Fibroblast of villous mesenchyme (primary cell): Measurements from ENCODE around the gene COL15A1. TPM values are rescaled to one million over a fixed set of nuclear protein-coding genes. Genes with fewer than 3 reads are reported as not detected.
A peak's percentile ranks its signal among the peaks of the same experiment; 100 is the strongest.

Experiments
- DNase-seq: peaks from one replicate; pipeline ENCODE4 v3.0.0-alpha.2; 2010; ENCODE audit warnings: low read depth
- H3K4me3 ChIP-seq: 2 replicates; pipeline ENCODE4 v1.5.1; 2011; ENCODE audit warnings: low read depth, mild to moderate bottlenecking, low read length
- total RNA-seq: library from RNA; depleted of rRNA; stranded (reverse); fragments of >200 nt; gene quantifications from 2 replicates; pipeline ENCODE4 v1.2.3, GENCODE V29; 2012
- TF ChIP-seq, protein P1 (sequence below): IDR thresholded peaks from 2 replicates; pipeline ENCODE4 v1.5.1; 2012; ENCODE audit warnings: low read depth, mild to moderate bottlenecking, low read length; ENCODE audit not compliant: insufficient read depth

The COL15A1 gene
- total RNA-seq, 1 donor, result 1.7 TPM

DNA sequence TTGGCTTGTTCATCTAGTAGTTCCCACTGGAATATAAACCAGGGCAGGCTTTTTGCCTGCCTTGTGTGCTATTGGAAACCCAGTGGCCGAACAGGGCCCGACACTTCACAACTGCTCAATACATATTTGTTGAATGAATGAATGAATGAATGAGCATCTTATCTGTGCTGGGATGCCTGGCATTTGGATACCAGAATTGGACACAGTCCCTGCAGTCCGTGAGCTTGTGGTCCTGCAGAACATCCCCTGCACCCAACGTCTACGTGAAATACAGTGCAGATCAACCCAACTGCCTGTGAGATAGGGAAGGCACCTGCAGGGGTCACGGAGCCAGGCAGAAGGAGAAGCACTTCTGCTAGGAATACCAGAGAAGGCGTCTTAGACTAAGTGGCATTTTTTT lies 30.0 kb upstream of the COL15A1 start:
- H3K4me3 ChIP-seq, result no peak overlapping the region
- TF ChIP-seq, protein P1, sequence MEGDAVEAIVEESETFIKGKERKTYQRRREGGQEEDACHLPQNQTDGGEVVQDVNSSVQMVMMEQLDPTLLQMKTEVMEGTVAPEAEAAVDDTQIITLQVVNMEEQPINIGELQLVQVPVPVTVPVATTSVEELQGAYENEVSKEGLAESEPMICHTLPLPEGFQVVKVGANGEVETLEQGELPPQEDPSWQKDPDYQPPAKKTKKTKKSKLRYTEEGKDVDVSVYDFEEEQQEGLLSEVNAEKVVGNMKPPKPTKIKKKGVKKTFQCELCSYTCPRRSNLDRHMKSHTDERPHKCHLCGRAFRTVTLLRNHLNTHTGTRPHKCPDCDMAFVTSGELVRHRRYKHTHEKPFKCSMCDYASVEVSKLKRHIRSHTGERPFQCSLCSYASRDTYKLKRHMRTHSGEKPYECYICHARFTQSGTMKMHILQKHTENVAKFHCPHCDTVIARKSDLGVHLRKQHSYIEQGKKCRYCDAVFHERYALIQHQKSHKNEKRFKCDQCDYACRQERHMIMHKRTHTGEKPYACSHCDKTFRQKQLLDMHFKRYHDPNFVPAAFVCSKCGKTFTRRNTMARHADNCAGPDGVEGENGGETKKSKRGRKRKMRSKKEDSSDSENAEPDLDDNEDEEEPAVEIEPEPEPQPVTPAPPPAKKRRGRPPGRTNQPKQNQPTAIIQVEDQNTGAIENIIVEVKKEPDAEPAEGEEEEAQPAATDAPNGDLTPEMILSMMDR, result no peak
- DNase-seq, result no peak

DNA sequence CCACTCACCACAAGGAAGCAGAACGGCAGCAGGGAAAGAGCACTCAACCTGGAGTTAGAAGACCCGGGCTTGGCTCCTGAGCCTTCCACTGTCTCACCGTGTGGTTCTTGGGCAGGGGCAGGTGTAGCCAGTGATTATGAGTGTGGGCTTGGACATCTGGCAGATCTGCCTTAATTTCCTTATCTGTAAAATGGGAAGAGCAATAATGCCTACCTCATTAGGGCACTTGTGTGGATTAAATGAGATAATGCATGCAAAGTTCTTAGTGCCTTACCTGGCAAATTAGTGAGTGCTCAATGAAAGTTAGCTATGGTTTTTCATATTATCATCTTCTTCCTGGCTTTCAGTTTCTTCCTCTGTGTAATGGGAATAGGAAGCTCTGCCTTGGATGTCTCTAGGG lies 28.1 kb upstream of the COL15A1 start:
- DNase-seq, result no peak
- H3K4me3 ChIP-seq, result no peak overlapping the region
- TF ChIP-seq, protein P1, result no peak

DNA sequence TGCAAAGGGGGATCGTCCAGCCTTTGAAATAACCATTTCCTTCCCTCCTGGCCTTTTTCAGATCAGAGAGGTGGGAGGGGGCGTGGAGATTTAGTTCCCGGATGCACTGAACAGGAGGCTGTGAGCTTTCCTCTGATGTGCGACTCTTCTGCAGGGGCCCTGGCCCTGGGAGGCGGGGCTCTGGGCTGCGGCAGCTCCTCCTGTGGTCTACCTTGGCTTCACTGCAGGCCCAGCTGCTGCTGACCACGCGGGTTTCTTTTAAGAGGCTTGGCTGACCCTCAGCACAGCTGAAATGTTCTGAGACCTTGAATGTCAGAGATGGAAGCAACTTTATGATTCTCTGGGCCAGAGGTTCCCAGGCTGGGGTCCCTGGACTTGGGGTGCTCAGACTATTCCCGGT lies 27.0 kb upstream of the COL15A1 start:
- peak; percentile 90 for DNase-seq
- TF ChIP-seq, protein P1, result no peak
- H3K4me3 ChIP-seq, result no peak overlapping the region

DNA sequence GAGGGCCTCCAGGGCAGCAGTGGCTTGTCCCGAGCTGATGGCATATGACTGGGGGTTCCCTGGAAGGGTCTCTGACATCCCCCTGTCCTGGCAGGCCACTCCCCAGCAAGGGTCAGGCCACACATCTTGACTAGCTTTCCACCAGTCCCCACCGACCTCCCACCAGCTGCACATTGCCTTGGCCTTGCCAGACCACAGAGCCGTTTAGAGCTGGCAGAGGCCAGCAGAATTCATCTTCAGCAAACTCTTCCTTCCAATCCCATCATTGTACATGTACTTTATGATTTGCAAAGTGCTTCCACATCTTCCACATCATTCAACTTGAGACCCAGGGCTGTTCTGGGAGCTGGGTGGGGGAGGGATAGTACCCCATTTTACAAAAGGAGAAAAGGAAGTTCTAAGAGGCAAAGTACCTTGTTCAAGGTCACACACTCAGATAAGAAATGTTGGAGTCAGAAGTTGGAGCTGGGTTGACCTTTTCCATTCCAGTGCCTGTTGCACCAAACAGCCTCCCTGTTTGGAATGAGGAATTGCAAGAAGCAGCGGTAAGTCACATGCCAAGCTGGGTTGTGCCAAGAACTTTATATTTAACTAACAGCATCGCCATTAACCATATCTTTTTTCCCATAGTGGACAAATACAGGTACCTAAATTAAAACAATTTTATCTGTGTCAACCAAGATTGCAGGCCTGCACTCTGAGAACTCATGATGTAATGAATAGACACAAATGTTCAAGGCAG lies 25.8 kb upstream of the COL15A1 start:
- no peak overlapping the region for H3K4me3 ChIP-seq
- TF ChIP-seq, protein P1, result no peak
- peak; percentile 48 for DNase-seq

DNA sequence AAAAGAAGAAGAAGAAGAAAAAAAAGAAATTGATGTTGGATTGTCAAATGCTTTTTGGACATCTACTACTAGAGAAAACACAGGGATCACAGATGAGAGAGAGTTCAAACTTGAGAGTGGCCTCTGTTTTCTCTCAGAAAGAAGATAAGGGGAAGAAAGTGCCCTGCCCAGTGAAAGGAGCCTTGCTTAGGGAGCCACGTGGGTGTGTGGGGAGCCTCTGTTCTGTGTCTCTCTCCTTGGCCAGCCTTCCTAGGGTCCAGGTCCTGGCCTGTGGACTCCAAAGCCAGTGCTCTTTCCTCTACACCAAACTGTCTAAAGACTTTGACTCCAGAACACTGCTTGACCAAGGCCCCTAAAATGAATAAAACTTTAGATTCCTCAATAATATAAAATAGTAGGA lies 22.0 kb upstream of the COL15A1 start:
- DNase-seq, result peak; percentile 58
- TF ChIP-seq, protein P1, result no peak
- no peak overlapping the region for H3K4me3 ChIP-seq

DNA sequence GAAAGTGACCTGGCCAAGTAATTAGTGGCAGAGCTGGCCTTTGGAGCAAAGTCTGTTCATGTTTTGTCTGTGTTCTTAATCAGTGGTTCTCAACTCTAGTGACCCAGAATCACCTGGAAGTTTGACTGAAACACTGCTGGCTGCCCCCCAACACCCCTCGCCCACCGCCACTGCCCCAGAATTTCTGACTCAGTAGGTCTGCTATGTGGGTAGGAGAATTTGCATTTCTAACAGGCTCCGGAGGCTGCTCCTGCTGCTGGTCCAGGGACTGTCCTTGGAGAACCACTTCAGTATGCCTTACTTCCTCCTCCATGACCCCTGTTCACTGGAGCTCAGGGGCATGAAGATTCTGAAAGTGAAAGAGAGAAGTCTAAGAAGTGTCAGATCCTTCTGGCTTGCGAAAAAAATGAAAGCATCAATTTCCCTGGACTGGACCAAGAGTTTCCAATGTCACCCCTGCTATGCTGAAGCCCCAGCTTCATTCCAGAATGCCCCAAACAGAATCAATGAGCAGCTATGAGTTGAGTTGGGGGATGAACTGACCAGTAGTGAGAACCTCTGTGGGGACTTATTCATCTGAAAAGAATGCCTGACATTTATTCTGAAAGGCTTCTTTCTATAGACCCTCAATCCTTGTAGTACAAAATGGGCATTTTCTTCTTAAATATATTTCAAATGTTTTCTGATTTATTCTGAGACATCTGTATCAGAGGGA lies 20.8 kb upstream of the COL15A1 start:
- DNase-seq, result peak; percentile 62
- TF ChIP-seq, protein P1, result no peak
- no peak overlapping the region for H3K4me3 ChIP-seq
